Large intestine (tissue), 3 donors: ENCODE results near the gene ST6GAL2. TPM values are rescaled to one million over a fixed set of nuclear protein-coding genes. Genes with fewer than 3 reads are reported as not detected.

Experiments used
- DNase-seq, 2 donors: peaks; one replicate each; pipeline versions ENCODE4 v3.0.0 to v3.0.0-alpha.2; 2013
- H3K27ac ChIP-seq: one replicate; pipeline ENCODE4 v1.5.1; 2013; ENCODE audit warnings: low read length
- H3K27me3 ChIP-seq: 2 replicates; pipeline ENCODE4 v1.6.1; 2013; ENCODE audit warnings: low read length; ENCODE audit not compliant: control insufficient read depth, insufficient read depth
- H3K36me3 ChIP-seq: 2 replicates; pipeline ENCODE4 v1.6.1; 2013; ENCODE audit warnings: low read length; ENCODE audit not compliant: control insufficient read depth, insufficient read depth
- H3K4me1 ChIP-seq: one replicate; pipeline ENCODE4 v1.6.1; 2013; ENCODE audit warnings: low read length; ENCODE audit not compliant: control insufficient read depth, insufficient read depth
- H3K4me3 ChIP-seq: one replicate; pipeline ENCODE4 v1.5.1; 2013; ENCODE audit warnings: low read length
- H3K9me3 ChIP-seq: one replicate; pipeline ENCODE4 v1.6.1; 2013; ENCODE audit warnings: mild to moderate bottlenecking, low read depth, low read length, moderate library complexity; ENCODE audit not compliant: control insufficient read depth
- WGBS: methylation state at CpG from one replicate; pipeline ENCODE4 v1.1.5; 2013; ENCODE audit warnings: low lambda C conversion rate; ENCODE audit not compliant: insufficient coverage; 5-methylcytosine and 5-hydroxymethylcytosine counted together
- polyA plus RNA-seq: library from polyadenylated mRNA; unstranded; fragments of 120-200 nt; gene quantifications from one replicate; pipeline ENCODE4 v1.2.1, GENCODE V29; 2013

ST6GAL2 gene
- polyA plus RNA-seq, 1 donor = 5.2 TPM

DNA sequence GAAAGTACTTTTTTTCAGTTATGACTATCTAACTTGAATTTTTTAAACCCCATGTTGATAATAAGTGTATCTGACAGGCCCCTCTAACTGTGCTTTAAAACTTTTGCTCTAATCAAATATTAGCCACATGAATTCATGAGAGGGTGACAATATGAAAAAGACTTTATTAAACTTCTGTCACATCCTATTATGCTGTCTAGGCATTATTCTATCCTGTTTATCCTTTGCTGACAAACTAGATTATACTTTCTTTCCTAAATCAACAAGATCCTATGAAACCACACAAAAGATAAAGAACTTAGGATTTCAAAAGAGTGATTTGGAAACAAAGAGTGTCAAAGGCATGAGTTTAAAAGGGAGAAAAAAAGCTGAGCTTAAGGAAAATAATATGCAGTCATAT lies 57.8 kb downstream of the ST6GAL2 start:
- Histone ChIP-seq H3K36me3 (no peaks in the 10 kb centered on the region), H3K9me3 (no peaks in the 10 kb centered on the region), H3K4me1 (no peaks in the 10 kb centered on the region), H3K4me3 (no peak overlapping the region), H3K27ac (no peak overlapping the region), H3K27me3 (no peaks in the 10 kb centered on the region)
- no peak for DNase-seq

GRCh38 chr2:106827158-106827557 lies 58.8 kb downstream of the ST6GAL2 start:
- Histone ChIP-seq H3K27ac (no peak overlapping the region), H3K27me3 (no peaks in the 10 kb centered on the region), H3K9me3 (no peaks in the 10 kb centered on the region), H3K36me3 (no peaks in the 10 kb centered on the region), H3K4me1 (no peaks in the 10 kb centered on the region), H3K4me3 (no peak overlapping the region)
- no peak for DNase-seq
- no CpG with 5 or more reads among the region's 3 CpGs for WGBS

GRCh38 chr2:106825161-106825560 lies 60.8 kb downstream of the ST6GAL2 start:
- Histone ChIP-seq H3K27me3 (no peaks in the 10 kb centered on the region), H3K27ac (no peak overlapping the region), H3K36me3 (no peaks in the 10 kb centered on the region), H3K9me3 (no peaks in the 10 kb centered on the region), H3K4me3 (no peak overlapping the region), H3K4me1 (no peaks in the 10 kb centered on the region)
- no peak for DNase-seq
- WGBS = no CpG with 5 or more reads among the region's 1 CpG

DNA sequence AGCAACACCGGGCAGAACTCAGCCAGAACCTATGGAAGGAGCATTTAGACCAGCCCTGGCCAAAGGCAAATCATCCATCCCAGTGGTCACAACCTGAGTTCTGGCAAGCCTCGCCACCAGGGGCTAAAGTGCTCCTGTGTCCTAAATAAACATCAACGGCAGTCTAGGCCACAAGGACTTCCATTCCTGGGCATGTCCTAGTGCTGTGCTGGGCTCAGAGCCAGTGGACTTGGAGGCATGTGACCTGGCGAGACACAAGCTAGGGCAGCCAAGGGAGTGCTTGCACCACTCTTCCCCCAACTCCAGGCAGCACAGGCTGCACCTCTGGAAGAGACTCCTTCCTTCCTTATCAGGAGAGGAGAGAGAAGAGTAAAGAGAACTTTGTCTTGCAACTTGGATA lies 69.0 kb downstream of the ST6GAL2 start:
- Histone ChIP-seq H3K4me3 (no peak overlapping the region), H3K4me1 (no peaks in the 10 kb centered on the region), H3K27ac (no peak overlapping the region), H3K9me3 (no peaks in the 10 kb centered on the region), H3K36me3 (no peaks in the 10 kb centered on the region), H3K27me3 (no peaks in the 10 kb centered on the region)
- no peak for DNase-seq
- WGBS = no CpG with 5 or more reads among the region's 4 CpGs

GRCh38 chr2:106812841-106813240 lies 73.1 kb downstream of the ST6GAL2 start:
- Histone ChIP-seq H3K4me3 (no peak overlapping the region), H3K27me3 (no peaks in the 10 kb centered on the region), H3K4me1 (no peaks in the 10 kb centered on the region), H3K27ac (no peak overlapping the region), H3K36me3 (no peaks in the 10 kb centered on the region), H3K9me3 (no peaks in the 10 kb centered on the region)
- 80% methylated on average over 1 of the region's 5 CpGs for WGBS
- no peak for DNase-seq

GRCh38 chr2:106812383-106812782 lies 73.6 kb downstream of the ST6GAL2 start:
- no CpG with 5 or more reads among the region's 4 CpGs for WGBS
- Histone ChIP-seq H3K36me3 (no peaks in the 10 kb centered on the region), H3K4me1 (no peaks in the 10 kb centered on the region), H3K9me3 (no peaks in the 10 kb centered on the region), H3K27ac (no peak overlapping the region), H3K4me3 (no peak overlapping the region), H3K27me3 (no peaks in the 10 kb centered on the region)
- no peak for DNase-seq

GRCh38 chr2:106805716-106806115 lies 80.3 kb downstream of the ST6GAL2 start:
- DNase-seq = no peak
- Histone ChIP-seq H3K4me3 (no peak overlapping the region), H3K9me3 (no peaks in the 10 kb centered on the region), H3K27ac (no peak overlapping the region), H3K4me1 (no peaks in the 10 kb centered on the region), H3K36me3 (no peaks in the 10 kb centered on the region), H3K27me3 (no peaks in the 10 kb centered on the region)
- WGBS = no CpG with 5 or more reads among the region's 2 CpGs

- DNase-seq = no peak
- Histone ChIP-seq H3K4me1 (no peaks in the 10 kb centered on the region), H3K4me3 (no peak overlapping the region), H3K27me3 (no peaks in the 10 kb centered on the region), H3K9me3 (no peaks in the 10 kb centered on the region), H3K36me3 (no peaks in the 10 kb centered on the region), H3K27ac (no peak overlapping the region)
- no CpG with 5 or more reads among the region's 1 CpG for WGBS
These were observed 81.8 kb downstream of the ST6GAL2 start for GRCh38 chr2:106804161-106804560.

GRCh38 chr2:106800976-106801655 lies 84.9 kb downstream of the ST6GAL2 start:
- Histone ChIP-seq H3K27ac (no peak overlapping the region), H3K4me1 (no peaks in the 10 kb centered on the region), H3K9me3 (no peaks in the 10 kb centered on the region), H3K36me3 (no peaks in the 10 kb centered on the region), H3K27me3 (no peaks in the 10 kb centered on the region), H3K4me3 (no peak overlapping the region)
- 93% methylated on average over 3 of the region's 10 CpGs for WGBS
- no peak for DNase-seq

DNA sequence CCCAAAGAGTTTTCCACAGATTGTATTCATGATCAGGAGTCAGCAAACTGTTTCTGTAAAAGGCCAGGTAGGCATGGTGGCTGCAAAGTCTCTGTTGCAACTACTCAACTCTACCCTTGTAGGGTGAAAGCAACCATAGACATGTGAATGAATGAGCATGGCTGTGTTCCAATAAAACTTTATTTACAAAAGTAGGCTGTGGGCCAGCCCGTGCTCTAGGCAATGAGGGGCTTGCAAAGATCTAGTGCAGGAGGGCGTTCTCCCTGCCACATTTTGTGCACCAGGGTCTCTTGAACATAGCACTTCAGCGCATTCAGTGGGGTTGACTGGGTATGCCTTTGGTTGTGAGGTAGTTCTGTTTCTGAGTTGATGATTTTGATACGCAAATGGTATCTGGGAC lies 85.8 kb downstream of the ST6GAL2 start:
- no peak for DNase-seq
- no peaks in the 10 kb centered on the region for H3K27me3 ChIP-seq
- WGBS = 100% methylated on average over 1 of the region's 4 CpGs
- no peaks in the 10 kb centered on the region for H3K9me3 ChIP-seq
- H3K36me3 ChIP-seq = no peaks in the 10 kb centered on the region
- H3K4me3 ChIP-seq = no peak overlapping the region
- no peaks in the 10 kb centered on the region for H3K4me1 ChIP-seq
- H3K27ac ChIP-seq = no peak overlapping the region

DNA sequence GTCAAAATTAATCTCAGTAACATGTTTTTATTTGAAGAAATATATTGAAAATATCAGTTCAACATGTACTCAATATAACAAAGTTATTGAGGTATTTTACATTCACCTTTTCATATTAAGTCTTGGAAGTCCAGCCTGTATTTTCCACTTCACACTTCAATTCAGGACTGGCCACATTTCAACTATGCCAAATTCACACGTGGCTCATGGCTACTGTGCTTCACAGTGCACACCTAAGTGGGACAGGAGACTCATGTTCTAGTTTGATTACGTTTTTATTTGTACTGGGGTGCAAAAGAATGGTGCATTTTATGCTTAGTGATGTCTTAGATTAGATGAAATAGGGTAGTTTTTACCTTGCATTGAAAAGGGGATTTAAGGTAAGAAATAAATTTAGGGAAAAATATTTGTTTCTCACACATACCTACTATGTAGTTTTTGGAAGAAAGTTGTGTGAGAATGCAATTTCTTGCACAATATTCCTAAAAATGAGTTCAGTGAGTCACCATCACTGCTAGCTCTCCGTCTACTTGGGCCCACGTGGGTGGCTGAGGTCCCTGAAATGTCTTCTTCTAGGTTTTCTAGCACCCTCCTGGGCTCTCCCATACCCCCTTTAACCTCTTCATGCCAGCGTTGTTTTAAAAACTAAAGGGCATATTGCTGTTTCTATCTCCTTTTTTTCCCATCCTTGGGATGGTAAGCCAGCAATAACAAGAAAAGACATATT lies 87.0 kb downstream of the ST6GAL2 start:
- no peaks in the 10 kb centered on the region for H3K27me3 ChIP-seq
- H3K9me3 ChIP-seq = no peaks in the 10 kb centered on the region
- WGBS = 90% methylated on average over 2 of the region's 5 CpGs

More for the DNA sequence above, 87.0 kb downstream of the ST6GAL2 start:
- Histone ChIP-seq H3K4me3 (no peak overlapping the region), H3K4me1 (no peaks in the 10 kb centered on the region), H3K36me3 (no peaks in the 10 kb centered on the region), H3K27ac (no peak overlapping the region)
- DNase-seq = no peak
